ENCODE results near the gene PSMD6.

The PSMD6 gene

DNA sequence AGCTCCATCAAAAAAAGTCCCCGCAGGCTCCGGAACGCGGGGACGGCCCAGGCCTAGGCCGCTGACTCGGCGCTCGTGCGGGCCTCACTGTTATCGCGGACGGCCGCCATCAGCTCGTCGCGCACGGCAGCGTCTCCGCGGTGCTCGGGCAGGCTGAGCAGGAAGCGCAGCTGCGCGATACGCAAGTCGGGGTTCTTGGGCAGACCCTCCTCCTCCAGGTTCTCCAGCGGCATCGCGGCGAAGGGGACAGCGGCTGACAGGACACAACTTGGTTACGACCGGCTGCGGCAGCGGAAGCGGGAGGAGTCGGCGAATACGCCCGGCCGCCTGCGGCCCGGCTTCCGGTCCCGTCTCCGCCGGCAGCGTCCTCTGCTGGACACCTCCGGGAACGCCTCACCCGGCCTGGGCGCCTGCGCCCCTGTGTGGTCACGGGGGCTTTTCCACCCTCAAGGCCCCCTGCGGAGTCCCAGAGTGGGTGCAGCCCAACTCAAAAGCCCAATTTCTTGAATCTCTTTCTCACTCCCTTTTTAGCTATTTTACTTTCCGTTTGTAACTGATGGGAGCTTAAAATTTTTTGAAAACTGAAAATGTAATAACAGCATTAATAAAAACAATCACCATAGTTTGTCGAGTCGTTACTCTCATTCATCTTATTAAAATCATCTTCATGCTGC lies at the start of gene PSMD6:
TSS of gene PSMD6 (minus strand) at position 308 of the 674 bp plus-strand sequence. CDS start at position 233, 75 bp downstream.
- DNase-seq = peak; percentile 16

- DNase-seq = no peak
These were observed 48.8 kb upstream of the PSMD6 start for GRCh38 chr3:64072126-64072525.

DNA sequence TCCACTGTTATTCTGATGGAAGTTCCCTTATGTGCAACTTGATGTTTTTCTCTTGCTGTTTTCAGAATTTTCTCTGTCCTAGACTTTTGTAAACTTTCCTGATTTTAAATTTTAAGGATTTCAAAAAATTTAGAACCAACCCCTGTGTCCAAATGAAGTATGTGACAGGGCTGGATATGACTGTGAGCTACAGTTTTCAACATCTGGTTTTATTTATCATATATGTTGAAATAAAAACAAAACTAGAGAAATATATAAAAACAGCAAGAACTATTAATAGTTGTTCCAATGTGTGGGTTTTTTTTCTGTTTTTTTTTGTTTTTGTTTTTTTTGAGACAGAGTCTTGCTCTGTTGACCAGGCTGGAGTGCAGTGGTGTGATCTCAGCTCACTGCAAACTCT lies 47.4 kb upstream of the PSMD6 start:
- DNase-seq = no peak

DNA sequence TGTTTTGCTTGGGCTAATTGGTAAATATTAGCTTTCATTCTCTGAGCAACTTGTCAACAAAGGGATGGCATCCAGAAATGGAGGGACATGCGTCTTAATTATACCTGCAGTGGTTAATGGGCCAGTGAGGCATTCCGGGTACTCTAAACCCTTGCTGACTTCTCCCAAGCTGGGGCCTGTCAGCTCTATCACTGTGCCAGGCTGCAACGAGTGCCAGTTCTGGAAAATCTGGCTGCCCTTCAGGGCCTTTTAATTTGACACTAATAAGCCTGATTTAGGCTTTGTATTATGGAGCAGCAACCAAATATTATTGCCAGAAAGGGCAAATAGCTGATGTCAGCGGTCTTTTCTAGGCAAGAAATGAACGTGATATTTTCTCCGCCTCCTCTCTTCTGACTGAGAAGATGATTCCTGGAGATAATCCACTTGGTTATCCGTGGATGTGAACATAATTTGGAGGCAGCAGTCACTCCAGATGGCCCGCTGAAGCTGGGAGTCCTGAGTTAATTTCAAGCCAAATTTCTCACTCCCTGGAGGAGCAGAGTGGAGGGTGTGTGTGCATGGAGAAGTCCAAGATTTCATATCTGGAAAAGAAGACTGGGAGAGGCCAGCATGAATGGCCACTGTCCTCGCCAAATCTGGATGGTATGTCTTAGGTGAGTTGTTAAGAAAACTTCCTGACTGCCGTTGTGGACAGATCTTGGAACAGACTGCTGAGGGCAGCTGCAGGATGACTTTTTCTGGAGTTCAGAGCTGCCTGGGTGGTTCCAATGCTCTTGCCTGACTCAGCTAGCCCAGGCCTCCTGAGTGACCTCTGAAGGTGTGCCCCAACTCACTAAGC lies 44.4 kb upstream of the PSMD6 start:
- DNase-seq = no peak

- no peak for DNase-seq
These were observed 41.5 kb upstream of the PSMD6 start for GRCh38 chr3:64064804-64065203.

- DNase-seq = no peak
These were observed 40.7 kb upstream of the PSMD6 start for GRCh38 chr3:64063983-64064438.

DNA sequence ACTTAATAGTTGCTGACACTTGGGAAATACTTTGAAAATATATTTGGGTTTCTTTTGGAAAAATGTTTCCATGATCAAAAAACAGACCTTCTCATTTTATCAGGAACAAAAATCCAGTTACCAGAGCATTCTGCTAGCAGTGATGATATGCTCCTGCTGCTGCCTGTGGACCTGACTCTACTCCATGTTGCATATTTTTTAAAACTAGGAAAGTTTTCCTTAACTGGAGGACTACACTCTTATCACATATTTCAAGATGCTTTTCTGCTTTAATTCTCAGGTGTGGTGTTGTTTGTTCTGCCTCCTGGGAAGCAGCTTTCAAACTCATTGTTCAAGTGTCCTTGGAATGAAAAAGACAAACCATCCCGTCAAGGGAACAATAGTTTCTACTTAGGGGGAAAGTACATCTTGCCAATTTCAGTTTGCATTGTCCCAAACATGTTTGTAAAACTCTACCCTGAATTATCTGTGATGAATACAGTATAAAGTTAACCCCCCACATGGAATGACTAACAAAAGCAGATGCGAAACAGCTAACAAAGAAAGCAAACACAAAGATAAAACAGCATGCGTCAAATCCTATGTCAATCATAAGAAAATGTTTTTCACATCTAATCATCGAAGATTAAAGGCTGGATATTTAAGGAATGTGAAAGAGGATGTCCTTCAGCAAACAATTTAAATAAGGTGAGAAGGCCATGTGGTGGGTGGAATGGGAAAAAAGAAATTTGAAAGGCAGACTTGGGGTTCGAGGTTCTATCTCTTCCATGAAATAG lies 40.1 kb upstream of the PSMD6 start:
- DNase-seq = no peak

DNA sequence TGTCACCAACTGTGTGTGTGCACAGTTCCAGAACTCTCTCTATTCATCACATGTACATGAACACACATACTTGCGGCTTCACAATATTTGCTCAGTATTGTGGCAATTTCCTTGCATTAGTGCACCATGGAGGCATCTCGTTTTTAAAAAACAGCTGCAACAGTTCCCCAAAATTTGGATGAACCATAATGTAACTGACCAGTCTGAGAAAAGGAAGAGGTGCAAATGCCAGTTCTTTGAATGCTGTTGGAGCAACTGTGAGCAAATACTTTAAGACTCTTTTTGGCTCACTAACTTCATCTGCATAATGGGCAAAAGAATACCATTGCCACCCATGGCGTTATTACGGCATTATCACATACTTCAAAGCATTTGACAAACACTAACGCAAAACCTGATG lies 38.3 kb upstream of the PSMD6 start:
- DNase-seq = no peak

DNA sequence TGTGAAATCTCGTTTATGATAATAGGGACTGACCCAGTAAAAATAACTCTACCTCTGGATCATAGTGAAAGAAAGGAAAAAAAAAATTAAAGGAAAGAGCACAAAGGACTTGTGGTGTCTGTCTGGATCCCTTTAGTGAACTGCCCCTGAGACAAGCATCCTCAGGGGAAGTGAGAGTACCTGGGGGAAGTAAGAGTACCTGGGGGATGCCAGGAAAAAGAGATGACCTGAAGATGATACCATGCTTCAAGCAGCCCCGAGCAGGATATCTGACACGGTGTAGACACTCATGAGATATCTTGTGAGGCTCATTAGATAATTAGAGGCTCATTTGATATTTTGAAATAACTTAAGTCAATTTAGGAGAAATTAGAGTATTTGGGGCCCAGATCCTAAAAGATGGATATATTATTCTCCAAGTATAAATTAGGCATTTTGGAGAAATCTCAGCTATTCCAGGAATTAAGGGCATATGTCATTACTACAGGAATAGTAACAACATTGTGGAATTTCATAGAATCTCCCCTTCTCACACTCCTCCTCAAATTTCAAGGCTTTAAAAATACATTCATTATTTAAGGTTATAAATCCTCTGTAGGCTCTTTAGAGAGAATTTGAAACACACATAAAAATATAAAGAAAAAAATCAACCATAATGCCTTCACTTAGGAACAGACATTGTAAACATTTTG lies 36.3 kb upstream of the PSMD6 start:
- DNase-seq = no peak

GRCh38 chr3:64058566-64058965 lies 35.3 kb upstream of the PSMD6 start:
- DNase-seq = no peak

- no peak for DNase-seq
These were observed 33.9 kb upstream of the PSMD6 start for GRCh38 chr3:64057231-64057630.

- DNase-seq = no peak
These were observed 33.4 kb upstream of the PSMD6 start for GRCh38 chr3:64056606-64057180.

- DNase-seq = no peak
These were observed 31.8 kb upstream of the PSMD6 start for GRCh38 chr3:64055076-64055475.

GRCh38 chr3:64054488-64054887 lies 31.2 kb upstream of the PSMD6 start:
- no peak for DNase-seq

- DNase-seq = no peak
These were observed 30.3 kb upstream of the PSMD6 start for GRCh38 chr3:64053581-64053980.

DNA sequence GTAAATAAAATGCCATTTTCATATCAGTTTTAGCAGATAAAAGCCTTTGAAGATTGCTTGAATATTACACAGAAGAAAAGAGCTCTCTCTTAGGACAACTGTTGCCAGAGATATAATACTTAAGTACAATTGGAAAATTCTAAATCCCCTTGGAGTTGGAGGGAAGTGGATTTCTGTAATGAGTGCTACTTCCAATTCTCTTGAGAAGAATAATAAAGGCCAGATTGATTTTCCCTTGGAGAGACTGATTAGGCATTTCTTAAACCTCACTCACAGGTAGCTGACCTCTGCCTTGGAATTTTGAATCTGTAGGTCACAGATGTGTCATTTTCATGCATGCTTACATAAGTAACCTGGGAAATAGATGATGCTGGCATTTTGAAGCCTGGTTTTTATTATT lies 29.8 kb upstream of the PSMD6 start:
- no peak for DNase-seq

DNA sequence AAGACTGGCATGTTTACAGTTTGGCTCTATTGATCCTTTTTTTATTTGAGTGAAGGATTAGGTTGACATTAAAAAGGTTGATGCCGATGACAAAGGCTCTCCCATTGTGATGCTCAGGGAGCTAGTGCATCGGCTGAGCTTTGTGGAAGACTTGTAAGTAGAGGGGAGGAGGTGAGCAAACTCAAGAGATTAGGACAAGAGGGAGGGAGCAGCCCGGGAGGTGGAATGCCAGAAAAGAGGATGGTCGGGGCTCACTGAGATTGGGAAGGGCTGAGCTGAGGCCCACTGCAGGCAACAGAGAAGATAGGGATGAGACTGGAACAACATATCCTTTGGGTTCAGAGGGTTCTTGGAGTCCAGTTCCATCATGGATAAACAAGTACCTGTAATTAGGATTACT lies 26.5 kb upstream of the PSMD6 start:
- DNase-seq = no peak

GRCh38 chr3:64049136-64049535 lies 25.8 kb upstream of the PSMD6 start:
- DNase-seq = no peak

GRCh38 chr3:64048631-64049061 lies 25.4 kb upstream of the PSMD6 start:
- DNase-seq = peak; percentile 29

- peak; percentile 8 for DNase-seq
These were observed 24.5 kb upstream of the PSMD6 start for GRCh38 chr3:64047787-64048186.

GRCh38 chr3:64046996-64047594 lies 23.8 kb upstream of the PSMD6 start:
- DNase-seq = peak; percentile 78

GRCh38 chr3:64046592-64046991 lies 23.3 kb upstream of the PSMD6 start:
- DNase-seq = peak; percentile 90
